NCI-H526 treated with DMSO at 0.1 percent for 48 hours (cell line): ENCODE results near the gene SMIM45.

Source experiments
- DNase-seq: peaks from one replicate; lab custom pipeline; 2025; lab: John Stamatoyannopoulos, UW

SMIM45 gene

DNA sequence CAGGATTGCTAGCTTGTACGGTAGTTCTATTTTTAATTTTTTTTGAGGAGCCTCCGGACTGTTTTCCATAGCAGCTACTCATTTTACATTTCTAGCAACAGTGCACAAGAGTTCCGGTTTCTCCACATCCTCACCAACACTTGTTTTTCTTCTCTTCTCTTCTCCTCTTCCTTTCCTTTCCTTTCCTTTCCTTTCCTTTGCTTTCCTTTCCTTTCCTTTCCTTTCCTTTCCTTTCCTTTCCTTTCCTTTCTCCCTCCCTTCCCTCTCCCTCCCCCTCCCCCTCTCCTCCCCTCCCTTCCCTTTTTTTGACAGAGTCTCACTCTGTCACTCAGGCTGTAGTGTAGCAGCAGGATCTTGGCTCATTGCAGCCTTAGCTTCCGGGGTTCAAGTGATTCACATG is 56.0 kb downstream of the SMIM45 start:
- no peak for DNase-seq
